GM12875 (cell line): ENCODE results near the gene SLIT3.

ENCODE experiments used
- H3K4me3 ChIP-seq: one replicate; pipeline ENCODE4 v1.5.1; 2011; ENCODE audit warnings: low read depth, low read length, control low read depth
- CTCF ChIP-seq: IDR thresholded peaks from 2 replicates; pipeline ENCODE4 v1.5.1; 2011; ENCODE audit warnings: low read depth, mild to moderate bottlenecking, control low read depth, inconsistent platforms, low read length, moderate library complexity, borderline replicate concordance; ENCODE audit not compliant: insufficient read depth

The SLIT3 gene

GRCh38 chr5:168843277-168844015, 457.5 kb downstream of the SLIT3 start:
- no peak overlapping the region for H3K4me3 ChIP-seq
- no peak for TF ChIP-seq CTCF

- H3K4me3 ChIP-seq, result no peak overlapping the region
- TF ChIP-seq CTCF, result no peak
Observed at GRCh38 chr5:168842571-168843205, 458.3 kb downstream of the SLIT3 start.

DNA sequence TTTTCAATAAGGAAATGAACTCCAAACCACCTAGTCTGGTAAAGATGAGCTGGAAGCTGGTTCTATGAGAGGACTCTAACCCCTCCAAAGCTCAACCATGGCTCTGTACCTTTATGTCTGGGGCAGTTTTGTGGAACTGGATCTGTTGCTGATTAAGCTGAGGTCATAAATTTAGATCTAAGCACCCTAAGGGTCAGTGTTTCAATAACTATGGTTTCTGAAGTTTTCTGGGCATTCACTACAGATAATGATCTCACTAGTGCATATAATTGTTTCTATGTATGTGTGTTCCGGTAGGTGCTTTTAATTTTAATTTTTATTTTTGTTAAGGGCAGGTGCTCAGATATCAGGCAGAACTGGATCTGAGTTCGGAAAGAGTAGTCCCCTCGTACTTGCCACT, 463.1 kb downstream of the SLIT3 start:
- no peak overlapping the region for H3K4me3 ChIP-seq
- no peak for TF ChIP-seq CTCF

- H3K4me3 ChIP-seq, result no peak overlapping the region
- no peak for TF ChIP-seq CTCF
Observed at GRCh38 chr5:168836603-168837231, 464.2 kb downstream of the SLIT3 start.

DNA sequence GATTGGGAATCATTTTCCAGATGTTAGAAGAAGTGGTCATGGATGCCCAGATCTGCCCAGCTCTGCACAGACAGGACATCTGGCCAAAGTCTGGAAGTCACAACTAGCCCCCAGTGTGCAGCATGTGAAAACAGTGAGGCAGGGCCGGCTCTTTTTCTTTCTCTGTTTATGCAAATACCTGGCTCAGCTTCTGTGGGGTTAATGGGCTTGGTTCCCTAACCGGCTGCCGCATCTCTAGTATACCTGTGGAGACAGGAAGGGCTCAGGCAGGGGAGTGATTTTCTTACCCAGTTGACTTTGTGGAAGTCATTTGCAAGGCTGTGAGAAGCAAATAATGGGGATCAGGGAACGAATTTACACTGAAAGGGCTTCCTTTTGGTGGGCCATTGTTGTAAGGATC, 467.0 kb downstream of the SLIT3 start:
- H3K4me3 ChIP-seq, result no peak overlapping the region
- TF ChIP-seq CTCF, result no peak

DNA sequence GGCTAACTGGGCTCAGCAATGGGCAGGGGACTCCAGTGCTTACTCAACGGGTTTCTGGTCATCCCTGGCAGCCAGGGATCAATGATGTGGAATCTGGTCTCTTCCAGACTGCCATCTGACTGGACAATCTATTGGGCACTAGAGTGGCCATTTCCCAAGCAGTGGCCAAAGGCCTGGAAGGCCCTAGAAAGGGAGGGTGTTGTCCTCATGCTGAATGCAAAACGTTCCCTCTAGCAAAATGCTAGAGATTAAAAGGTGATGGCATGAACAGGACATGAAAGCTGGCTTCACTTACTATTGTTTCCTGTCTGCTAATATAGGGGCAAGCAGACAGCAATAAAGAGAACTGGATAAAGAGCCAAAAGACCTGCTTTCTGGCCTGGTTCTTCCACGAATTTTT, 467.6 kb downstream of the SLIT3 start:
- no peak overlapping the region for H3K4me3 ChIP-seq
- TF ChIP-seq CTCF, result no peak
